HK-2 (cell line): Measurements from ENCODE around the gene MOV10.

ENCODE experiments used
- DNase-seq: peaks from one replicate; pipeline ENCODE4 v3.0.0-alpha.2; 2018; ENCODE audit not compliant: unreplicated experiment

The MOV10 gene

DNA sequence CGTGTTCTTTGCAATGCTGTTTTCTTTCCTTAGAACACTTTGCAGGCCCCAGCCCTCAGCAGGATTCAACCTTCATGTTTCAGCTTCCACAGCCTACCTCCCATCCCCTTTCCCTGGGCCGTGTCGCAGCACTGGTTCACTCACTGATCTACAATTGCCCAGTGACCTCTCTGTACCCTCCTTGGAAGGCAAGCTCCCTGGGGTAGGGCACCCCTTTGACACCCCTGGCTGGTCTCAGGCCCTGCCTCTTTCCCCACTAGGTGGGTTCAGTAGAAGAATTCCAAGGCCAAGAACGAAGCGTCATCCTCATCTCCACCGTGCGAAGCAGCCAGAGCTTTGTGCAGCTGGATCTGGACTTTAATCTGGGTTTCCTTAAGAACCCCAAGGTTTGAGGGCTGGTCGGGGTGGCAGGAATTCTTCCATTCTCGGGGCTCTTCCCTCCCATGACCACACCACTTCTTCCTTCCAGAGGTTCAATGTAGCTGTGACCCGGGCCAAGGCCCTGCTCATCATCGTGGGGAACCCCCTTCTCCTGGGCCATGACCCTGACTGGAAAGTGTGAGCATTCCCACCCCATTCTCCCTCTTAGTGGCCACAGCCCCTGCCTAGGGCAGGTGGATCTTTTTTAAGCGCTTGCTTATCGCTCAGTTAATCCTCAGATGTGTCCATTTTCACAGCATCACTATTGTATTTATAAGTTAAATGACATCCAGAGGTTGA lies 25.1 kb downstream of the MOV10 start:
- no peak for DNase-seq

DNA sequence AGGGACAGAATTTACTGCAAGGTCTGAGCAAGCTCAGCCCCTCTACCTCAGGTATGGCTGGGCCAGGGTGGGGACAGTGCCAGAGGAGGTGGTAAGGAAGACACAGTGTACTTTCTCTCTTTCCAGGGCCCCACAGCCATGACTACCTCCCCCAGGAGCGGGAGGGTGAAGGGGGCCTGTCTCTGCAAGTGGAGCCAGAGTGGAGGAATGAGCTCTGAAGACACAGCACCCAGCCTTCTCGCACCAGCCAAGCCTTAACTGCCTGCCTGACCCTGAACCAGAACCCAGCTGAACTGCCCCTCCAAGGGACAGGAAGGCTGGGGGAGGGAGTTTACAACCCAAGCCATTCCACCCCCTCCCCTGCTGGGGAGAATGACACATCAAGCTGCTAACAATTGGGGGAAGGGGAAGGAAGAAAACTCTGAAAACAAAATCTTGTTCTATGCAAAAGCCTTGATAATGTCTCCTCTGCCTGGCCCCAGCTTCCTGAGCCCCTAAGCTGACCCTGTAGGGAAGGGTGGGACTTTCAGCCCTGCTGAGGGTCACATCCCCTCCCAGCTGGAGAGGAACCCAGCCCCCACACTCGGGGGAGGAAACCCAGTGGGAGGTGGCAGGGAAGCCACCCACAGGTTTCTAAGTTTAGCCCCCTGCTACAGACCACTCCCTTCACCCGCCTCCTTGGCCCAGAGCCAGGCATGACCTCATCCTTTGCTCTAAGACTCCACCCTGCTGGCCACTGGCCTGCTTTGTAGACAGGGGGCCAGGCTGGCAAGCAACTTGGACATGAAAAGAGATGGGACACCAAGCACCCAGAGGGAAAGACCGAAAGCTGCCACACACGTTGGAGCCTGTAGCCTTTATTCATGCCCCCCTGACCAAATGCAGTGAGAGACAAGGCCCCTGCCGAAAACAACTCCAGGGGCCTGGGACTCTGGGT lies 26.1 kb downstream of the MOV10 start:
- DNase-seq, result peak; percentile 97

DNA sequence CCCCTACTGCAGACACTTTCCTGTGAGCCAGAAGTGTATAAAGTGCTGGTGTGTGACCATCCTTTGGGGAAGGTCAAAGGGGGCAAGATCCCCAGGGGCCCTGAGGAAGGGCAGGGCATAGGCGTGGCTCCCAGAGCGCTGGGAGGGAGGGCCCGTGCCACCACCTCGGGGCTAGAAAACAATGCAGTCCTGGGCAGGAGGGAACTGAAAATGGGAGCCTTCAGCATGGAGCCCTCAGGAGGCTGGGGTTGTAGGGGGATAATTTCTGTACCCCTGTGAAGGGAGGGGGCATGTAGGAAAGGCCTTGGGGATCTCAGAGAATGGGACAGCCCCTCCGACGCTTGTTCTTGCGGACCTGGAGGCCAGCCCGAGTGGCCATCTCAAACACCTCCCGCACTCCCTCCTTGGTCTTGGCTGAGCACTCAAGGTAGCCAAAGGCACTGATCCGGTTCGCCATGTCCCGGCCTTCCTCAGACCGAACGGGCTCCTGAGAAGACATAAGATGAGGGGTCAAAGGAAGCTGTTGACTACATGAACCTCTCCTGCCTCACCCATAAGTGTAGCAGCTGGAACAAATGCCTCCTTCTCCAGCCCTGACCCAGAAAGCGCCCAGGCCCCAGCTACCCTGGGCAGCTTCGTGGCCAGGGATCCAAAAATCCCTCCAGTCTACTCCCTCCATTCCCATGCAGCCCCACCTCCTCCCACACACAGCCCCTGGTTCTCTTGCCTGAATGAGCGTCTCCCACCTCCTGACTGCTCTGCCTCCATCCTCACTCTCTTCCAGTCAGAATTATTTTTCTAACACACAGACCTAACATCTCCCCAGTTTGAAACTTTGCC lies 27.0 kb downstream of the MOV10 start:
- no peak for DNase-seq

DNA sequence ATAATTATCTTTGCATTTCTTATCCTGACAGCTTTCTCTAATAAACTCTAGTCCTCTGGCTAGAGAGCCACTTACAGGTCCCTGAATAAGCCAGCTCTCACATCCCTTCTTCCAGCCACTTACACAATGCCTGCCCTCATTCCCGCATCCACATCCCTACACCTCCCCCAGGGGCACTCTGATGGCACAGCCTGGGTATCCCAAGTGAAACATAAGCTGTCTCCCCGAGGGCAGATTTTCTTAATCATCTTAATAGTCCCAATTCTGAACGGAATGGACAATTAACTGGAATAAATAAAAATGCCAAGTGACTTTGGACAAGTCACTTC lies 27.6 kb downstream of the MOV10 start:
- no peak for DNase-seq

DNA sequence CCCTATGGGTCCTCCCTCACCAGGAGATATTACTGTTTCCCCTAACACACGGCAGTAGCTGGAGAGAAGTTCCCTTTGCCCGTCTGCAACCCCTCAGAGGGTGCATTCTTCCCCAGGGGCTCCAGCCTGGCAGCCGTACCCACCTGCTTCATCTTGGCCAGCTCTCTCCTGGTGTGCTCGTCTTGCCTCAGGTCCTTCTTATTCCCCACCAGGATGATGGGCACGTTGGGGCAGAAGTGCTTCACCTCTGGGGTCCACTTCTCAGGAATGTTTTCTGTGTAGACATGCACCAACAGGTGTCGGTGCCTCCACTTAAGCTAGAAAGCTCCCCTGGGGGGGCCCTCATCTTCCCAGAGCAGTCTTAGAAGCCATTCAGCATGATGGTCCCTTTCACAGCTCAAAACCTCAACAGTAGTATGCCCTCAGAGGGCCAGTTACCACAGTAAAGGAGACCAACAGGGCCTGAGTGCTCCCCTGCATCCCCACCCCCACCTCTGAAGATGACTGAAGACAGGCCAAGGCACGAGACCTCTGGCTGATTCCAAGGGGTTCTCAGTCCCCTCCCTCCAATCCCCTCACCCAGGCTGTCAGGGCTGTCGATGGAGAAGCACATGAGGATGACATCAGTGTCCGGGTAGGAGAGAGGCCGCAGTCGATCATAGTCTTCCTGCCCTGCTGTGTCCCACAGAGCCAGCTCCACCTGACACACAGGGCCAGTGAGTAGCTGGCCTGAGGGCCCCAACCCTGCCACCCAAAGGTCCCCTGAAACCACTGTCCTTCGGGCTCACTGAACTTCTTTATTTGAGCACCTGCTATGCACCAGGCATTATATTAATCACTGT lies 28.2 kb downstream of the MOV10 start:
- DNase-seq, result no peak

DNA sequence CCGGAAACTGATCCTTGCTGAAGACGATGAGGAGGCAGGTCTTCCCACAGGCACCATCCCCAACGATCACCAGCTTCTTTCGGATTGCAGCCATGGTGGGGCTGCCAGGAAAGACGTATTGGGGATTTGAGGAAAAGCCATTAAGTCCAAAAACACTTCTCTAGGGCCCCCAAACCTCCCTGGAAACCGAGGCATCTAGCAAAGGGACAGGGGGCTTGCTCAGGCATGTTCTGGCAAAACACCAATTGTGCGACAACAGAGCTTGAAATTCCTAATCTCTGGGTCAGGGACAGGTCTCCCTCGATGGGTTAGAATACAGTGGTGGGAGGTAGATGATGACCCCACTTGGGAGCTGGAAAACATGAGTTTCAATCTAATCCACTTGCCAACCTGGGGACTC lies 29.2 kb downstream of the MOV10 start:
- no peak for DNase-seq

DNA sequence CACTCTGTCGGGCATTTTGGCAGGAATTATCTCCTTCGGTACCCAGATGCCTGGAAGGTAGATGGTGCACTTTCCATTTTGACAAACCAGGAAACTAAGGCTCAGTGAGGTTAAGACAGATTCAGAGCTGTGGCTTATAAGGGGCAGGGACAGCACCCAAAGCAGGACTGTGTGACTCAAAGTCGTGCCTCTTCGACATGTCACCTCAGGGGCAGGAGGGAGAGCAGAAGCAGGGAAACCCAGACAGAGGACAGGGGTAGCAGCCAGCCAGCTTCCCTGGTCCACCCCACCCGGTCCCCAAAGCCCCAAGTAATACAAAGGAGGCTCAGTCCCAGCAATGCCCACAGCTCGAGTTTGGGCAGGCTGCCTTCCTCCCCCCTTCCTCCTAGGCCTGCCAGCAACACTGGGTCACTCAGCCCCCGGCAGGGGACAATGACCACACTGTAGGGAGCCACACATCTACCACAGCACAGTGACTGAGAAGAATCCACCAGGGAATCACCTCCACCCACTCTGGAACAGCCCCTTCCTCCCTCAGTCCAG lies 30.0 kb downstream of the MOV10 start:
- DNase-seq, result no peak

DNA sequence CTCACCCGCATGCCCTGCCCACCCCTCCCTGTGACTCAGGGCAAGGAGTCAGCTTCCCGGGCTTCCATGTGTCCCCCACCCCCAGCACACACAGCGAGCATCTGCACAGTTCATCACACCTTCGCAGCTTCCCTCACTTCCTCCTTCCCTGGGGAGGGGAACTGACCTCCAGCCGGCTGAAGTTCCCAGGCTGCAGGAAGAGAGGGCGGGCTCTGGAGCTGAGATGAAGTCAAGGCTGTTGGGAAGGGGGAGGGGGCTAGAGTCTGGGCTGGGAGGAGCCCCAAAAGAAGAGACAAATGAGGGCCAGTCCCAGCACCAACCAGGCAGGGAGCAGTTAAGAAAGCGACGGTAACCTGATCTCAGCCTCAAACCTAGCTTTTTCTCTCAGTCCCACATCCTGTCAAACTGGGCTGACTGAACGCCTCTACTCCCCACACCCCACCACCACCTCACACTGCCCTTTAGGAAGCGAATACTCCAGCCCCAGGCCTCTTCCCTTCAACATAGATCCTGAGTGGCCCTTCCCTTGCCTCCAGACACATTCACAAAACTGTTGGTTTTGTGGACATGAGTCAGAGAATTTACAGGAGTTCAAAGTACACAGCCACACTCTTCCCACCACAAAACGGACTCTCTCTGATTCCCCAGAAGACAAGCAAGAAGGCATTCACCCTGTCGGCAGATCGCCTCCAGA lies 30.6 kb downstream of the MOV10 start:
- peak; percentile 97 for DNase-seq

DNA sequence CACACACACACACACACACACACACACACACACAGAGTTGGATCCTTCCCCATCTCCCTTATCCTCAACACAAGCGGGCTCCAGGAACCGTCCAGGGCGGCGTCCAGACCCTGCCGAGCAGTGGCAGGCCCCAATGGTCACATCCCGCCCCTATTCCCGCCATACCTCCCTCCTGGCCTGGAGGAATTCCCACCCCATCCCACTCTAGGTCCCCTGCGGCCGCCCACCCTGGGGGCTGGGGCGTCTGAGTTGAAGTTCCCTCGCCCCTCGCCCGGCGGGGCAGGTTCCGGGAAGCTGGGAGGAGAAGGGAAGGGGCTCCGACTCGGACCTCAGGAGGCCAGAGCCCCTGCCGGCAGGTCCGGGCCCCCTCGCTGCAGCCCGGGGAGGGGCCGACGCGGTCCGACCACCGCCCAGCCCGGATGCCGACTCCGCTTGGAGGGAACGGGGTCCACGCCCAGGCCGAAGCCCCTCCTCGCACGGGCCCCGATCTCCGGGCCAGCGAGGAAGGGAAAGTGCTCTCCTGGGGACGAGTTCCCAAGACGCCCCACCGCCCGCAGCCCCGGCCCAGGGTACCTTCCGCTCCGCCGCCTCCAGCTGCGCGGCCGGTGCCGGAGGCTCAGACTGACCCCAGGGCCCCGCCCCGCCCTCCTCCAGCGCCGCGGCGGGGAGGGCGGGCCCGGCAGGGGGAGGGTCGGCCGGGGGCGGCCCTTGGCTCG lies 32.2 kb downstream of the MOV10 start, which contains the start of gene RHOC:
RHOC (minus strand) TSS at position 623 of the 716 bp plus-strand sequence. CDS start 3,328 bp downstream, outside the sequence.
- peak; percentile 76 for DNase-seq

DNA sequence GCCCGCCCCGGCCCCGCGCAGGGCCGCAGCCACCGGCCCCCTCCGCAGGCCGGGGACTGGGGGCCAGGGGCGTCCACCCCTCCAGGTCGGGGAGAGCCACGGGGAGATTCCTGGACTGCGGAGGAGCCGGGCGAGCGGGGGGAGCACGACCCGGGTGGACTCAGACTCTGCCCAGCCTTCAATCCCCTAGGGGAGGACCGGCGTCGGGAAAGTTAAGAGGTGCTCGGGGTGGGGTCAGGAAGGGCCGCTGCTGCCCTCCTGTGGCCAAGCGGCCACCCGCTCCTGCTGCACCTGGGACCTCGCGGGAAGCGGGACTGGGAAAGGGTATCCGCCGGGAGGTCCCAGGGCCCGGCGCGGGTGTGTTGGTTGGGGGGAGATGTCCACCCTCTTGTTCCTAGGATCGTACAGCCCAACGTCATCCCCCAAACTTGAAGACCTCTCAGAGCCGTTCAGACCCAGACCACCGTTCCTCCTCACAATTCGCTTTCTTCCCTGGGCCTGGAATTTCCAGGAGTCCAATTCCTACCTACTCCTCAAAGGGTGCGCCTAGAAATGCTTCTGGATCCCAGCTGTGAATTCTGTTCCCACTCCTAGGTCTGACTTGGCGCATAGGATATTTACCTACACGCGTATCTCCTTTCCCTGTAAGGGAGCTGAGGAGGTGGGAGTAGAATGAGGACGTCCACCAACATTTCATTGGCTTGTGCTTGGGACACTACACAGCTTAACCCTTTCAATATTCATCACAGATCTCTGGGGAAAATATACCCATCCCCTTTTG lies 33.0 kb downstream of the MOV10 start:
- DNase-seq, result peak; percentile 89

DNA sequence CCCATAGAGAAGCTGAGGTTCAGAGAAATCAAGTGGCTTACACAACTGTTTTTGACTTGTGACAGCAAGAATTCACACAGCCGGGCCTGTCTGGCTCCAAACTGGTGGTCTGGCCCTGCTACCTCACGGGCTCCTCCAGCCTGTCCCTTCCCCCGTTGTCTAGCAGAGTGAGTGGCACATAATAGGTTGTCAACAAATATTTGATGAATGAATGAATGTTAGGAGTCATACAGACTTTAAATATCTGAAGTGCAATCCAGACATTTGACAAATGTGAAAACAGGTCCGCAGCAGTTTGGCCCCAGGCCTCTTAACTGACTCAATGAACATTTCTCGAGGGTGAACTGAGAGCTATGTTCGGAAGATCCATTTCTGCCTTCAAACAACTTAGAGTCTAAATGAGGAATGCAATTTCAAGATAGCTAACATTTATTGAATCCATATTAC lies 33.6 kb downstream of the MOV10 start:
- no peak for DNase-seq

DNA sequence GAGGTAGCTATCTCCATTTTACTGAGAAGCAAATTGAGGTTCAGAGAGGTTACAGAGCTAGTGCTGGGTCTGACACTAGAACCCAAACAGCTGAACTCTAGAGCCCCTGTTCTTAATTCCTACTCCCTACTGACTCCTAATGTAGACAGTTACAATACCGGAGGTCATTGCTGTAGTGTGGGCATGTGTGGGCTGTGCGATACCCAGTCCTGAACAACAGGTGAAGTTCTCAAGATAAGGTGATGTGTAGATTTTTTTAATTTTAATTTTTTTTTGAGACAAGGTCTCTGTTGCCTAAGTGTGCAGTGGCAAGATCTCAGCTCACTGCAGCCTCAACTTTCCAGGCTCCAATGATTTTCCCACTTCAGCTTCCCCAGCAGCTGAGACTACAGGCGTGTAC lies 34.0 kb downstream of the MOV10 start:
- no peak for DNase-seq

DNA sequence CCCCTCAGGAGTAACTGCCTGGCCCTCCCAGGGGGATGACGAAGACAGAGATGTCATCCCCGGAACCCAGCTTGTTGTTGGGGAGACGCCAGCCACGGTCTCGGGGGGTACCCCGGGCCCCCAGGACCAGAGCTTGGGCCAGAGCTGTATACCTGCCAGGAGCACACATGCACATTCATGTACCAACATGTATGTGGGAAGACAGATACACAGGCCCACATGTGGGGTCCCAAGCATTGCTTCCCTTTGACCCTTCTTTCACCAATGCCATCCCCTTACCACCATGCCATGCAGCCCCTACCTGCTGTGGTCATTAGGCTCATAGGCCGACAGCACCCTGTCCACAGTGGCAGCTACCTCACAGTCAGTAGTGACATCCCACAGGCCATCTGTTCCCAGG lies 35.7 kb downstream of the MOV10 start:
- no peak for DNase-seq

DNA sequence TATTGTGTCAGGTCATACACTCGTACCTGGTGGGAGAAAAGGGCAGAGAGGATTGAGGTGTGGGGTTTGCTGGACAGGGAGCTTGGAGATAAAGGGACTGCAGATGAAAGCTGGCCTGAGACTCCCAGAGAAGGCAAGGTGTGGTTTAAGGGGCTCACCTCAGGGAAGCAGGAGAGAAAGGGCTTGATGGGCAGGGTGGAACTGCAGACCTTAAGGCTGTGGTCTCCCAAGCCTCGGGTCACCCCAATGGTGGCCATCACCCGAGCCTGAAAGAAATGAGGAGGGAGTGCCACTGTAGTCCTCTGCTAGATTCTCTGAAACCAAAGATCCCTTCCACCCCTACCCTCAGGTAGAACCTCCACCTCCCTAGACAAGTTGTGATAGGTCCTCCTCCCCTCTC lies 36.1 kb downstream of the MOV10 start:
- DNase-seq, result no peak

DNA sequence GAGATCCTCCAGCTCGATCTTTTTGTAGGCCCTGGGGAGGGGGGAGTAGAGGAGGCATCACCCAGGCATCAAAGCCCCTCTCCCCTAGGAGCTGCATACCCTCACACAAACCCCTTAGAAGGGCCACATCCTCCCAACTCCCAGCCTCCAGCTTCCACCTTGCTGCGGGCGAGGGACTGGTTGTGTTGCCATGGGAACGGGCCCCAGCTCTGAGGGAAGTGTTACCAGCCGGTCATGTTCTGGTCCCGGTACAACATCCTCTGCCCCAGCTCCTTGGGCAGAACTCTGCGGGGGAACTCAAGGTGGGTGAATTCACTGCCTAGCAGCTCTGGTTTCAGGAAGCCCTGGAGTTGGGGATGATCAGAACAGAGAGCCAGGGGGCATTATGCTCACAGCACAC lies 36.6 kb downstream of the MOV10 start:
- DNase-seq, result no peak

DNA sequence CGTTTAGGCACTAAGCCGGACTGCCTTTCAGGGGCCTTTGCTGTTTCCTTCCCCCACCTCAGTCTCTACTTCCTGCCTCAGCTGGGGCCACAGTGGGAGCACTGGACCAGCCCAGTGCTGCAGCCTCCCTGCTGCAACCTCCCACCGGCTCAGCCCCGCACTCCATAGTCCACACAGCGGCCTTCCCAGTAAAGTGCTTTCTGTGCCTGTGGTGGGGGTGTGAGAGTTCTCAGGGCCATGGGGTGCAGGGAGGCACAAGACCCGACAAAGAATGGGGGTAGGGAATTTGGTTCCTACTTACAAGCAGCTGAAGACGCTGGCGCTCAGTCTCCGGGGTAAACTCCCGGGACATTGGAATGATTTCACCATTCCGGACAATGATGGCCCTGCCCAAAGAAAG lies 37.2 kb downstream of the MOV10 start:
- DNase-seq, result no peak

DNA sequence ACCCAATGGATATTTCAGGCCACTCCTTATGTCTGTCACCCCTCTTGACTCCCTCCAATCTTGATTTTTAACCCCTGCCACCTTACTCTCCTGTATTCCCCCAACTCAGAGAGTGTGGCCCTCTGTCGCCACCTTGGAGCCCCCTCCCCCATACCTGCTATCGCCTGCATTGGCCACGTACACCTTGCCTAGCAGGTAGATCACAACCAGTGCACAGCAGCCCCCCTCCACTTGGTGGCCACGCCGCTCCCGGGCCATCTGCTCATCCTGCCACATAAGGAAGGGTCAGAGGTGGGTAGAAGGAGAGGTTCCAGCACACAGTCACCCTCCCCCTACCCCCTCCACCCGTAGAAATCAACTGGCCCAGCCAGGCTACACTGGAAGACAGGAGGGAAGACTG lies 37.7 kb downstream of the MOV10 start:
- DNase-seq, result no peak

DNA sequence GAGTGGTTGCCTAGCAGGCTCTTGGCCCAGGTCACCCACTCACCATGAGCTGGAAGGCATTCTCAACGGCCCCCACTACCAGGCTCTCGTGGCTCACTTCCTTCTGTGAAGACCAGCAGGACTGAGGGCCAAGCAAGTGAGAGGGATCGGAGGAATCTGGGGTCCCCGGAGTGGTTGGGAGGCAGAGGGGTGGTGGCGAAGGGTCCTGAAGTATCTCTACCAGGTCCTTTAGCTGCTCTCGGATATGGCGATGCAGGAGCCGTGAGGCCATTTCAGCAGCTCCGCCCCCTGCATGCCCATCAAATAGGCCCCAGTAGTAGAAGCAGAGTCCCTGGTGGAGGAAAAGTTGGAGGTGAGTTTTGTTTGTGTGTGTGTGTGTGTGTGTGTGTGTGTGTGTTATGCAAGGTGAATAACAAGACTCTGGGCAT lies 38.3 kb downstream of the MOV10 start:
- DNase-seq, result no peak
